Lower lobe of right lung (tissue), 2 donors: ENCODE data around the gene ZNF100. TPM values are rescaled to one million over a fixed set of nuclear protein-coding genes. Genes with fewer than 3 reads are reported as not detected.
"Not testable (repeated sequence)": the region's sequence is repeated elsewhere in the genome, so short reads cannot be mapped to it uniquely, and the experiment has no call there.

ENCODE experiments used
- ATAC-seq, 2 donors: fragments of 200-7000 bp; cut with Tn5 transposase; one replicate each; pipeline ENCODE4 v1.9.1; 2020 to 2022; ENCODE audit warnings: mild to moderate bottlenecking in 2 of 2, moderate library complexity in 2 of 2
- DNase-seq: peaks from one replicate; pipeline ENCODE4 v3.0.0-alpha.2; 2020
- H3K27ac ChIP-seq: fragments of 200-600 bp; one replicate; pipeline ENCODE4 v1.8.0; 2022
- H3K27me3 ChIP-seq: fragments of 200-600 bp; one replicate; pipeline ENCODE4 v1.8.0; 2022; ENCODE audit warnings: low read depth
- H3K36me3 ChIP-seq: fragments of 200-600 bp; one replicate; pipeline ENCODE4 v1.8.0; 2022; ENCODE audit warnings: mild to moderate bottlenecking
- H3K4me1 ChIP-seq: fragments of 200-600 bp; one replicate; pipeline ENCODE4 v1.8.0; 2022
- H3K4me3 ChIP-seq: fragments of 200-600 bp; one replicate; pipeline ENCODE4 v1.8.0; 2022; ENCODE audit warnings: mild to moderate bottlenecking
- H3K9me3 ChIP-seq: fragments of 200-600 bp; one replicate; pipeline ENCODE4 v1.8.0; 2022
- intact Hi-C: fragments of 100-400 bp; cut with DNase I; formaldehyde crosslinking; loops from one replicate; pipeline ENCODE4 v1.11.0; 2022
- total RNA-seq: library from RNA; stranded (reverse); fragmentation: NEBNext Ultra II Directional; extraction: Animal tissue kit (Norgen Biotek cat#: 25700); gene quantifications from one replicate; pipeline ENCODE4 v1.2.1, GENCODE V29; 2021
- TF ChIP-seq, protein P1 (sequence below): fragments of 200-600 bp; IDR thresholded peaks from one replicate; pipeline ENCODE4 v1.8.0; 2022; ENCODE audit warnings: antibody characterized with exemption, mild to moderate bottlenecking
- donor health status: DM: no; HTN: yes; CAD: no; lungs with severe emphysema.

ZNF100 gene
- total RNA-seq, 1 donor from 2014 or later: 13.4 TPM

DNA sequence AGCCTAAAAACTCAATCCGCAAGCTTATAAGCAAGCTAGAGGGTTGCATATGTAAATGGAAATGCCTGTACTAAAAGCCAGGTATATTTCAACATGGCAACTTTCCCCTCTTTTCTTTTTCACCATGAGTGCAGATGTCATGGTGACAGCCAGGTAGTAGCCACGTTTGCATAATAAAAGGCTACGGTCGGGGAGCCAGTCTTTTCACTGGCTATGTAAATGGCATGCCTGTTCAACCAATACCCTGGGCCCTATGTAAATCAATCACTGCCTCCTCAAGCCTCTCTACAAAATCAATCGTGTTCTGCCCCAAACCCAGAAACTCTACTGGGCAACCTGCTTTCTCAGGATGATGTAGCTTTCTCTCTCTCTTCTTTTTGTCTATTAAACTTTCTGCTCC is 87.4 kb downstream of the ZNF100 start:
- Histone ChIP-seq H3K4me3 (no peak overlapping the region), H3K27me3 (peaks cover 8% of the 10 kb centered on the region), H3K36me3 (no peaks in the 10 kb centered on the region), H3K27ac (no peak overlapping the region), H3K4me1 (no peaks in the 10 kb centered on the region), H3K9me3 (no peaks in the 10 kb centered on the region)
- DNase-seq (no peak), ATAC-seq (no peak)
- intact Hi-C loops: no loop called here
- TF ChIP-seq, protein P1, sequence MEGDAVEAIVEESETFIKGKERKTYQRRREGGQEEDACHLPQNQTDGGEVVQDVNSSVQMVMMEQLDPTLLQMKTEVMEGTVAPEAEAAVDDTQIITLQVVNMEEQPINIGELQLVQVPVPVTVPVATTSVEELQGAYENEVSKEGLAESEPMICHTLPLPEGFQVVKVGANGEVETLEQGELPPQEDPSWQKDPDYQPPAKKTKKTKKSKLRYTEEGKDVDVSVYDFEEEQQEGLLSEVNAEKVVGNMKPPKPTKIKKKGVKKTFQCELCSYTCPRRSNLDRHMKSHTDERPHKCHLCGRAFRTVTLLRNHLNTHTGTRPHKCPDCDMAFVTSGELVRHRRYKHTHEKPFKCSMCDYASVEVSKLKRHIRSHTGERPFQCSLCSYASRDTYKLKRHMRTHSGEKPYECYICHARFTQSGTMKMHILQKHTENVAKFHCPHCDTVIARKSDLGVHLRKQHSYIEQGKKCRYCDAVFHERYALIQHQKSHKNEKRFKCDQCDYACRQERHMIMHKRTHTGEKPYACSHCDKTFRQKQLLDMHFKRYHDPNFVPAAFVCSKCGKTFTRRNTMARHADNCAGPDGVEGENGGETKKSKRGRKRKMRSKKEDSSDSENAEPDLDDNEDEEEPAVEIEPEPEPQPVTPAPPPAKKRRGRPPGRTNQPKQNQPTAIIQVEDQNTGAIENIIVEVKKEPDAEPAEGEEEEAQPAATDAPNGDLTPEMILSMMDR: no peak

DNA sequence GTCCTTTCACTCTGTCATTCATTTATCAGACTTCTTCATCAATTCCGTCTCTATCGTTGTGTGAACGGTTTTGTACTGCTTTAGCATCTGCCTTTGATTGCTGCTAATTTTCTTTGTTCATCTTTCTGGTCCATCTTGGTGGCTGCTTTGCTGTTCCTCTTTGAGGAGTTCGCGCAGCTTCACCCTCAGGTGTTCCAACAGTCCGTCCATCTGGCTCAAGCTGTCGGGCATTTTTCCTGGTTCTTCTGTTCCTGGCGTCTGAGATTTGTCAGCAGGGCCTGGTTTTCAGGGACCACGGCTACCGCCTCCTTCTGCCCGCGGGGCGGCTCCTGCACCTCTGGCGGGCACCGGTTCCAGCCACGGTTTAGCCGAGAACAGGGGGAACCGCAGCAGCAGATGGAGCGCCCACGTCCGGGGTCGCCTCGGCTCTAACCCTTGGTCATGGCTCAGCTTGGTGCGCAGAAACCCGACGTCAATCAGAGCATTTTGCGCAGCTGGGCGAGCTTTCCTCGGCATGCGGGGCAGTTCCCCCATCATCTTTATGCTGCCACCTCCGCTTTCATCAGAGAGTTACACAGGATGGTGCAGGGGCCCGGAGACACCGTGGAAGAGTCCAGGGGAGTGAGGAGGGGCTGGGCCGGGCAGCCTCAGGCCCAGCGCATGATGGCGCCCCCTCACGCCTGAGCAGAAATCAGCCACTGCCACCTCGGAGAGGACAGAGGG is 89.5 kb downstream of the ZNF100 start:
- Histone ChIP-seq H3K27me3 (peaks cover 8% of the 10 kb centered on the region), H3K36me3 (no peaks in the 10 kb centered on the region), H3K4me1 (no peaks in the 10 kb centered on the region), H3K27ac (no peak overlapping the region), H3K9me3 (no peaks in the 10 kb centered on the region), H3K4me3 (no peak overlapping the region)
- intact Hi-C loops: no loop called here
- peak in 1 of 2 donors; percentile 37 for ATAC-seq
- DNase-seq: no peak
- TF ChIP-seq, protein P1: no peak

DNA sequence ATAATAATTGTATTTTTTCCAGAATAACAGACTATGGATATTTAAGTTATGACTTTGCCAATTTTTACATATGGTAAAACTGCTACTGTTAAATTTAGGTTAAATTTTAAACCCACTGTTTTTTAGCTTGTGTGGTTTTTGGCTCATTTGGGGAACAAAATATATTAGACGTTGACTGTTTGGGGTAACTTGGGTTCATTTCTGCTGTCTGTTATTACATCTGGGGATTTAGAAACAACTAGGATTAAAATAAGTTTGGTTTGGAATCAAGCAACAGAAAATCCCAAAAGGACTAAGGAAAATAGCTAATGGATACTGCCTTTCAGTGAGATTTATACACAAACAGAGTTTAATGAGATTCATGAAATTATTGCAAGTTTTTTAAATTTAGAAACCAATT is 92.9 kb downstream of the ZNF100 start:
- Histone ChIP-seq H3K27ac (no peak overlapping the region), H3K9me3 (no peaks in the 10 kb centered on the region), H3K27me3 (peaks cover 8% of the 10 kb centered on the region), H3K36me3 (no peaks in the 10 kb centered on the region), H3K4me1 (no peaks in the 10 kb centered on the region), H3K4me3 (no peak overlapping the region)
- no peak for DNase-seq
- TF ChIP-seq, protein P1: no peak
- intact Hi-C loops: no loop called here
- no peak for ATAC-seq

DNA sequence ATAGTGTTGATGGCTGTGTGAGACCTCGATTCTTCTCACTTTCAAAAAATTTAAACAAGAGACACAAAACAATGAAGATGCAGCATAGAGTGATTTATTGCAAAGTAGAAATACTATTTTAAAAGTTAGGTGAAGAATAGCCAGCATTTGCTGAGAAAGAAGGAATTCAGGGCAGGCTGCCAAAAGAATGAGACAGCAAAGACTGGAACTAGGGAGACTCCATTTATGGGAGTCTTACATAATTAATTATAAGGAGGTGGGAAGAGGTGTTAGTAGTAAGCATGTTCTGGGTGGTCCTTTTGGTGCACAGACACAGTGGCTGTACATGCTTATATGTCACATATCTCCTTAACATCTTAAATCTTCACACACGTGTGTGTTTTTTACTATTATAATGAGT is 93.9 kb downstream of the ZNF100 start:
- DNase-seq, H3K36me3 ChIP-seq, intact Hi-C loops, H3K4me1 ChIP-seq, H3K4me3 ChIP-seq, H3K27ac ChIP-seq, ATAC-seq, H3K27me3 ChIP-seq, H3K9me3 ChIP-seq: not testable (repeated sequence)

Other genes starting within 250 kb of the ZNF100 start
- 14.8 TPM for gene ZNF43, start 68.6 kb upstream of the ZNF100 start, total RNA-seq
- 6.4 TPM for gene ZNF208, start 243.4 kb upstream of the ZNF100 start, total RNA-seq